HG03575 (cell line): ENCODE results near the gene ARL3.
"Not testable (repeated sequence)": the region's sequence is repeated elsewhere in the genome, so short reads cannot be mapped to it uniquely, and the experiment has no call there.

Source experiments
- ATAC-seq: cut with Tn5 transposase; IDR thresholded peaks from one replicate; pipeline ENCODE4 v1.9.1; 2021; ENCODE audit not compliant: unreplicated experiment, insufficient number of reproducible peaks, low FRiP score; ENCODE audit errors: extremely low read depth

Gene ARL3

DNA sequence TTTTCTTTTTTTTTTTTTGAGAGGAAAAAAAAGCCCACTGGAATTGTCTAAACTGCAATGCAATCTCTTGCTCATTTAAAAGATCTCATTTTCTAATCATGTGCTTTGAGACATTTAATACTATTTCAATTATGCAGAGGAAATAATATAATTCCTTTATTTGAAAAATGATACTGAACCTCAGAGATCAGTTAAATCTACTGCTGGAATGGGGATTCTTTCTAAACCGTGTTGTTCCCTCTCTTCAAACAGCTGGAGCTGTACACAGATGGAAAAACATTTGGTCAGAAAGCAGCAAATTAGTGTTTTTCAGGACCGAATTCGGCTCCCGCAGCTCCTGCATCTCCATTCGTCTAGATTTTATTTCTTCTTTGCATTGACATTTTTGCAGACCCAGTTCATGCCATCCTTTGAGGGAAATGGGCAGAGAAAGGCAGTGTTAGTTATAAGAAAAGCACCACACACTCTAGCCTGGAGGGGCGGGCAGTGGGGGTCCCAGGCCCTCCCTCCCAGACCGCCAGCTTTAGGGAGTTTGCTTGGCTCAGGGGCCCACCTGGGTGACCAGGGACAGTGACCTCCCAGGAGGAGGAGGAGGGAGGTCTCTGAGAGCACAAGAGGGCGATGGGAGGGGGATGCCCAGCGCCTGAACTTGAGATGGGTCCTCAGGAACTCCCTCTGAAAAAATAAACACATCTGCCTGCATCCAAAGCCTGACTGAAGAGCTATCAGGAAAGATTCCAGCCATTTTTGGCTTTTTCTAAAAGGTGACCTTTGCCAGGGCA lies 37.5 kb downstream of the ARL3 start:
- ATAC-seq: no peak

DNA sequence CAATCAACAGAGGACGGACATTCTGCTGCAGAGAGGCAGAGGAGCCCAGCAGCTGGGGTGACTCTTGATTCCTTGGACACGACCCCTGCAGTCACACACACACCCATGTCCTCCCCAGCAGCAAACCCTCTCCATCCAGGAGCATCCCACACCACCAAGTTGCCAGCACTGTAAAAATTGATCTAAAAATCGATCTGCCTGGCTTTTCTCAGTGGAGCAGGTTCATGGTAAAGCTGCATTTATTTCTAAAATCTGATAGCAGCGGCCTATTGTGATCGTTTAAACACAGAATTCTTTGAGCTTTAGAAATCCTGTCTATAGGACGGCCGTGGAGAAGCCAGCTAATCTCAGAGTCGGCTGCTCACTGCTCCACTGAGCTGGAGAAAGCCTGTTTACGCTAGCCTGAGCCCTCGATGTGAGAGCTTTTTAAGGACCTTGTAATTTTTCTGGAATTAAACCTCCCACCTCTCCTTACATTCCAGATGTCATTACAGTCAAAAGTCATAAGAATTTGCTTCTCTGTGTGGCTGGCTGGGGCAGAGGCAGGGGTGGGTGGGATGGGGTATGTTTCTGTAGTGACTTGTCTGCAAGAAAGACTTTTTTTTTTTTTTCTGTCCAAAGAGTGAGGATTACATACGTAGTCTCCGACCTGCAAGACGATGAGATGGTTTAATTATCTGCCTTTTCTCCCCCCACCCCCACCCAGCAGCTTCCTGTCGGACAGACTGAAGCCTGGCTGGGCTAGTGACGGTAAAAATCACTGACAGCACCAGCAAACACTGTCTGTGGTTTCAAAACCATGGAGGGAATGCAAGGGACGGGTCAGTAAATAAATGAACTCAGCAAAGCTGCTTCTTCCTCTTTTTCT lies 38.3 kb downstream of the ARL3 start:
- no peak for ATAC-seq

DNA sequence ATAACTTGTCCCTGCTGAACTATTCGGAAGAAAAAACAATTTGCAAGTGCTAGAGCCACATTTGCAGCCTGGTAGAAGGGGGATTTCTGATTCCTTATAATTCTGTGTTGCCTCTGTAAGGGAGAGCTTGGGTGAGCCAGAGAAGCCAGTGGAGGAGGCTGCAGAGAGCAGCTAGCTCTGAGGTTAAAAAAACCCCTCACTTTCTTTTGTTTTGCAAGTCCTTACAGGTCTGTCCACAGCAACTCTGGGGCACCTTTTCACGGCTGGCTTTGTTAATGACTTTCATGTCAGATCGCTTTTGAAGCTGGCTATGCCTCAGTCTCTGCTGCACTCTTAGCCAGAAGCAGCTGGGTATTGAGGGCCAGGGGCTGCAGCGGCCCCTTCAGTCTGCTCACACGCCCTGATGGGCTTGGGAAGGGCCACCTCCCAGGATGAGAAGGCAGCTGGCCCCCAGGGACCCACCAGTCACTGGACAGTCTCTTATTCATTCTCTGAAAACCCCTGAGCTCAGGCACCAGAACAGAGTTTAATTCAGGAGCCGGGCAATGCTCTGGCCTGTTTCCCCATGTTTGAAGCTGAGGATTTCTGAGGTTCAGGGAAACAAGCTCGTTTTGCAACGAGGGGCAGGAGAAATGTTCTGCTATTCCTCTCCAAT lies 39.1 kb downstream of the ARL3 start:
- ATAC-seq: no peak

DNA sequence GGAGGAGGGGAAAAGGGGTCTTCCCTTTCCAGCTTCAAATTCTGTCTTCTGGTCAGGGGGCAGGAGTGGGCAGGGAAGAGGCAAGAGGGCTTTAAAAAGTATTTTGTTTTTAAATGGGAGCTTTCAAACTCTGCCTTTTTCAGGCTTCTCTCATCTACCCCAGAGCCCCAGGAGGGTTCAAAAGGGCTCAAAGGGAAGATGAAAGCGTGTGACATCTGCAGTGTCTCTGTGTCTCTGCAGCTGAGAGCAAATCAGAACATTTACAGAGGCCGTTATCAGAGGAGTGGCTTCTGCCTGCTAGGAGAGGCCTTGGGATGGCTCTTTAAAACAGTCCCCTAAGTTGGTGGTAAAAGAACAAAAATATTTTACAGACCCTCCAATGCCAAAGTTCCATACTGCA lies 39.6 kb downstream of the ARL3 start:
- ATAC-seq: no peak

DNA sequence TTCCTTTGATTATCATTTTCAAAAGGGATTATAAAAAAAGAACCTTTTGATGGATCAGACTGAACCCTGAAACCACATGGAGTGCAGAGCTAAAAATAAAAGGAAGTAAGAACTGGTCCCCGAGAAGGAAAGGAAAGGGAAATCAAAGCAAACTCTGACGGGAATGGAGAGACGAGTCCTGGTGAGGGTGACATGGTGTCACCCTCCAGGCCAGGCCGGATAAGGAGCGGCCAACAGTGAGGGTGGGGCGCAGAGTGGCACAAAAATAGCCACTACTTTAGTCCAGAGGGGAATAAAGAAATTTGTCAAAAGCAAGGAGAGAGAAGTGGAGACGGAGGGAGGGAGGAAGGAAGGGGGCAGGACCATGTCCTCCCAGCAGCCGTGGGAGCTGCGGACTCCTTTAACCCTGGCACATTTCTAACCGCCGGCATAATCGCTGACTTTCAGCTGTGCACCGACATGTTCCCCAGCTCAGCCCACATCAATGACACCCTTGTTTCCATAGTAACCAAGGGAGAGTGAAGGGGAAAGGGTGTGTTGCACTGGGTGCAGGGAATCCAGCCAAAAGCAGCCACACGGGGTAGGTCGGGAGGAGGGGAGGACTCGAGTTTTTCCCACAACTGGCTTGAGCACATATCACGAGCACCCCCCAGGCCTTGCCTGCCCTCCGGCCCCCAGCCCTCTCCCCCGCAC lies 40.2 kb downstream of the ARL3 start:
- ATAC-seq: no peak

DNA sequence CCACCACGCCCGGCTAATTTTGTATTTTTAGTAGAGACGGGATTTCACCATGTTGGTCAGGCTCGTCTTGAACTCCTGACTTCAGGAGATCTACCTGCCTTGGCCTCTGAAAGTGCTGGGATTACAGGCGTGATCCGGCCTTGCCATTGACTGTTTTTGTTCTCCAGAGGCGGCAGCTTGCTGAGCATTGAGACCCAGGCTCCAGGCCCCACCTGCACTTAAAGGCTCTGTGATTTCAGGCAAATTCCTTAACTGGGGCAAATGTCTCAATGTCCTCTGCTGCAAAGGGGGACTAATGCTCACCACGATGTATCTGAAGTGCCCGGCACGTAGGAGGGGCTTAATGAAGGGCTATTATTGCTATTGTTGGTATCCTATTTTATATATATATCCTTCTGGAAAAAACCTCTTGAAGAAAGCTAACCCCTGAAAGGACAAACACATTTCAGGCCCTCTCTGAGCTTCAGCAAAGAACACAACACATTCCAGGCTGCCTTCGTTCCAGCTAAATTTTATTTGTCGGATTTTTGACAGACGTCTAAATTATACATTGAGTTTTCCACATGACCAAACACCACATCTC lies 40.9 kb downstream of the ARL3 start:
- ATAC-seq: no peak

DNA sequence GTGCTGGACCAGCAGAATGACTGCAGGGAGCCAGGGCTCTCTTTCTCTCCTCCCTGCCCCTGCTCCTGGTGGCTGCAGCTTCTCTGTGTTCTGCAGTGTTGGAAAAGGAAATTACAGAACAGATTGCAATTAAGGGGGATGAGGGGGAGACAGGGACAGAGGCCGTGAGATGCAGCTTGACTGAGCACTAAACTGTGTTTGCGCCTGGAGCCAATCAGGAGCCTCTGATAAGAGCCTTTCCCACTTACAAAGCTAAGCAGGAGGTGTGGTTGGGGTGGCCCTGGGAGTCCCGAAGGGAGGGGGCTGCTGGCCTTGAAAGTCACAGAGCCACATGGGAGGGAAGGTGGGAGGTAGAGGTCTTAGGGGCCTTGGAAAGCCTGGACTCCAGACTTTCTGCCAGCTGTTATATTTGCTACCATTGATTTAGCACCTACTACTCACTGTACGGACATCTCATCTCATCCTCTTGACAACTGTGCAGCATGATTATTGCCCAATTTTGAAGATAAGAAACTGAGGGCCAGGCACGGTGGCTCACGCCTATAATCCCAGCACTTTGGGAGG lies 43.2 kb downstream of the ARL3 start:
- no peak for ATAC-seq

DNA sequence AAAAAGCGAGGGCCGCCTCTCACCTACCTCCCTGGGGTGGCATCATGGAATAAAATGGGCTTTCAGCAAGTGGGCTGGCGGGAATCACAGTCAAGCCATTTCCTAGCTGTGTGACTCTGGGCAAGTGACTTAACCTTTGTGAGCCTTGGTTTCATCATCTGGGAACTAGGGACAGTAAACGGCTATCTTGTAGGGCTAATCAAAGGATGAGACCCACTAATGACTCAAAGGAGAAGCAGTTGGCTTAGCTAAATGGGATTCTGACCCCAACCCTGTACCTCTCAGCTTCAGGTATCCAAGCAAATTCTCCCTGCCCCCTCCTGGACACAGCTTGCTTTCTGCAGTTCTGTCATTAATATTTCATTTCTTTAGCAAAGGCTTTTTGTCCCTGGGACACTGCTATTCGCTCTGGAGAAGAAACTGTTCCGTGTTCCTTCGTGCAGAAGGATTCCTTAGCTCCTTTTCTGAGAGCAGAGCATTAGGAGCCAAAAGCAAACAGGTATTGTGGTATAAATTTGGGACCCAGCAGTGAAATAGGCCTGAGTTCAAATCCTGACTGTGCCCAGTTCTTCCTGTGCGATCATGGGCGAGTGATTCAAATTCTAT lies 44.0 kb downstream of the ARL3 start:
- no peak for ATAC-seq

DNA sequence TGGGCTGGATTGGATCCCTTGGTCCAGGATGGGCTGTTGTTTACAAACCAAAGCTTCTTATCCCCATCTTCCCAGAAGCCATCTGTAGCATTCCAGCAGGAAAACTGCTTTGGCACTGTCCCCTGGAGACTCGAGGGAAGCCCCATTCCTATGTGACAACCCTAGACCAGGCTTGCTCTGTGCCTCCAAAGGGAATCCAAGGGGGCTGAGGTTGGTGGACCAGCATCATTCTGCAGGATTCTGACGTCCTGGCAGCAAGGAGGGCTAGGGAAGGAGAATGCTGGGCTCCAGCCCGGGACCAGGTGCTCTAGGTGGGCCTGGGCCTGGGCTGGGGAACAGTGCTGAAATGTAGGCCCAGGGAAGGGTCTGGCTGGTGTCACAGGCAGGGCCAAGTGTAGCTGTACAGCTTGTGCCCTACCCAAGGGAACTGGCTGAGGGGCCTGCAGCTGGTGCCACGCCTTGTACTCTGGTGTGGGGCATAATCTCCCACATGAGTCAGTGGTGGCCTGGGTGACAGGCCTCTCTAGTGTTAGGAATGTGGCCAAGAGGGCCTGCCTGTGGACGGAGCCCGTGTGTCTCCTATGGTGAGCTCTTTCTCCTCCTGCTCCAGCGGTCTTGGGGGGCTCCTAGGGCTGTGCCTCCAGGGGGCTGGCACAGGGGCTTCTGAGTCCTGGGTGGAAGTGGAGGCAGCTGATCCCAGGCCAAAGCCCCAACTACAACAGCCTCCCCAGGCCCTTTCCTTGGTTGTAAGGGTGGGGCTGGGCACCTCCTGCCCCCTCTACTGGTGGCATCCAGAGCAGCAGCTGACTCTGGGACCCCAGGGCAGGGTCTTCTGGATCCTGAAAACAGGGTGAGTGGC lies 44.8 kb downstream of the ARL3 start:
- no peak for ATAC-seq

DNA sequence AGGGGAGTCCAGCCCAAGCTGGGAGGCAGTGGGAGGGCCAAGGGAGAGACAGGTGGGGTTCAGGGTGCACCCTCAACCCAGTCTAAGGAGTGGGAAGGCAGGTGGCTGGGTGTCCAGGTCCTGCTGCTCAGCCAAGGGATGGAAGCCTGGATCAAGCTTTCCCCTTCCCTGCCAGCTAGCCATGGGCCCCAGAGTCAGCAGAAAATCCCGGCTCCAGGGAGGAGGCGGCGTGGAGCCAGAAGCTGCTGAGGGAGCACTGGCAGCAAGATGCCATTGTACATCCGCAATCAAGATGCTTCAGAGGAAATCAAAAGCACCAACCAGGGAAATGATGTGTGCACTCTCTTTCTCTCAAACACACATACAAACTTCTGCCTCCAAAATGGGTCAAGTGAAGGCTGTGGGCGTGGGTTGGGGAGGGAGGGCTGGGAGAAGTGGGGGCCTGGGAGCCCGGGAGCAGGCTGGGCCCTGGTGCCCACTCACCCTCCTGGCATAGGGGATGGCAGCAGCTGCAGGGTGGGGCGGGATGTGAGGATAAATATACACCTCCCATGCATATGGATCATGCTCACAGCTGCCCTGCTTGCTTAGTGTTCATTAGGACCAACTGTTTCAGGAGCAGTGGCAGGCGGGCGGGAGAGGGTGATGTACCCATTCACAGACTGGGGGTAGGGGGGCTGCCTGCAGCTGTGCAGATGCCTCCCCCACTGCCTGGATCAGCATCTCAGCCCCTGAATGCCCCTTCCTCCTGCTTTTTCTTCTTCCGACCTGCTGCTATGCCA lies 45.7 kb downstream of the ARL3 start:
- no peak for ATAC-seq

DNA sequence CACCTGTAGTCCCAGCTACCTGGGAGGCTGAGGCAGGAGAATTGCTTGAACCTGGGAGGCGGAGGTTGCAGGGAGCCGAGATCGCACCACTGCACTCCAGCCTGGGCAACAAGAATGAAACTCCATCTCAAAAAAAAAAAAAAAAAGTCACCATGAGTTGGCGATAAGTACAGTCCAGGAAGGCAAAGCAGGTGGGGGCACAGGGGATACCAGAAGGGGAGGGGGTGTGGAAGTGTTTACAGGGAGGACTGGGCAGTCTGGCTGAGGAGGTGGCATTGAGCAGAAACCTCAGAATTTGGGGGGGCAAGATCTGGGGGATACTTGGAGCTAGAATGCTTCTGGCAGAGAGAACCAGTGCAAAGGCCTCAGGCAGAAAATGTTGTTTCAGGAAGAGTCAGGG lies 46.8 kb downstream of the ARL3 start:
- ATAC-seq: not testable (repeated sequence)

DNA sequence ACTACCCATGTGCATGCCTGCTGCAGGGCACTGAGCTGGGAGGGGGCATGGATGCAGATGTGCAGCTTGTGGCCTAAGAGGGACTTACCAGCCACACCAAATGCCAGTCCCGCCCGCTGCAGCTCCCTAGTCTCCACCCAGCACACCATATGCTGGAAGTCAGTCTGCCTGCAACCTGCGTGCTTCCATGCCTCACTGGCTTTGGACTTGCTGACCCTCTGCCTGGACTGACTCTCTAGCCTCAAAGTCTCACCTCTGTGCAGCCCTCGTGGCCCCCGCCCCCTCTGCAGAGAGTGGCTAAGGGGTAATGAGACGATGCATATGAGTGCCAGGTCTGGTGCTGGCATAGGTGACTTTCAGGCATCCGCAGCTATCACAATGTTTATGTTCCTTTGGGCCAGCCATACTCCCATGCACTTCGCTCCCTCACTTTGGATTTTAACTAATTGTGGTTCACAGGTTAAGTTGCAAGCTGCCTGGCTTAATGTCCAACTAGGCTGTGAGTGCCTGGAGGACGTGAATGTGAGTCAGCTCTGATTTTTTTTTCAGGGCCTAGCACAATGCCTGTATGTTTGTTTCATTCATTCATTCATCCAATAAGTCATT lies 48.2 kb downstream of the ARL3 start:
- ATAC-seq: no peak

DNA sequence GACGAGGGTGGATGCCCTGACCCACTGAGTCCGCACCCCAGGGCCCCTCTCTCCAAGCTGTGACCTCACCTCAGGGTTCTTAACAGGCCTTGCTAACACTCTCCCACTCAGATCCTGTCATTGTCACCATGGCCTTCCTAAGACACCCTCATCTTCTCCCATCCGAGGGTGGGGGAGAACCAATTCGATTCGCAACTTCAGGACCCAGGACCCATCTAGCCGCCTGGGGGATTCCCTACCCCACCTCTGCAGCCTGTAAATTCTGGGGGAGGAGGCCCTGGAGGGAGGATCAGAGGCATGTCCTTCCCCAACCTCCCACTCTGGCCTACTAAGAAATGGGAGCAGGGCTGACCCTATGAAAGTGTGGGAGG lies 52.6 kb downstream of the ARL3 start:
- ATAC-seq: no peak

DNA sequence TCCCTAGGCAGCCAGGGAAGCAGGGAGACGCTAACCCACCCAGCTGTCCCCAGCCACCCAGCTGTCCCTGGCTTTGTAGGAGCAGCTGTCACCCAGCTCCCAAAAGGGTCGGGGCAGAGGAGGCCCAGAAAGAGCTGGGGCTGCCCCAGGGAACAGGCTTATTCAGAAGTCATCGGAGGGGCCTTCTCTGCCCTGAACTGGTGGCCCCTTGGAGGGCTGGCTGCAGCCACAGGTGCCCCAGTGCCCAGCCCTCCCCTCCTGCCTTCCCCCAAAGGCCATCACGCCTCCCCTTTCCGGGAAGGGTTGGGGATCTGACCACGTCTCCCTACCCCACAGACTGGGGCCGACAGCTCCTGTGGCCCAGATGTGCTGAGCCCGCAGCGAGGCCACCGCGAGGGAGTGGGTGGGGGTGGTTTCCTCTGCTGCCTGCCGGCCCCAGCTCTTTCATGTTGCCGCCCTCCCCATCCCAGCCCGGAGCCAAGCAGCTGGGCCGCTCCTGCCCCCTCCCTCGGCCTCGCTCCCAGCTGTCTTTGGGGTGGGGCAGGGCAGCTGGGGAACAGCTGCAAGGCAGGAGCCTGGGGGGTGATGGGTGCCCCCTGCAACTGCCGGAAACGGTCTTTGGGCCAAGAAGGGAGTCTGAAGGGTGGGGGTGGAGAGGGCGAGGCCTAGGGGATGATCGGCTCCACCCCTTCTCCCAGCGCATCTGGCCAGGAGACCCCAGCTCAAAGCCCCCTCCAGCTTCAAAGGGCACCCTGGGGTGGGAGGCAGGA lies 53.1 kb downstream of the ARL3 start:
- no peak for ATAC-seq

DNA sequence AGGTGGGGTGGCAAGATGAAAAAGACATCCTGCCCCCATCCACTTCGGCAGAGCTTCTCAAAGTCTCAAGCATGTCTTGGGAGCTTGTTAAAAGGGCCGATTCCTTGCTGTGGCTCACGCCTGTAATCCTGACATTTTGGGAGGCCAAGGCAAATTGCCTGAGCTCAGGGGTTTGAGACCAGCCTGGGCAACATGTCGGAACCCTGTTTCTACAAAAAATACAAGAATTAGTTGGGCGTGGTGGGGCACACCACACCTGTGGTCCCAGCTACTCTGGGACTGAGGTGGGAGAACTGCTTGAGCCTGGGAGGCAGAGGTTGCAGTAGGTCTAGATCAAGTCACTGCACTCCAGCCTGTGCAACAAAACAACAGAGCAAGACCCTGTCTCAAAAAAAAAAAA lies 55.4 kb downstream of the ARL3 start:
- ATAC-seq: no peak
